MM.1S (cell line): Measurements from ENCODE around the gene TPPP2.
"Not testable (repeated sequence)": the region's sequence is repeated elsewhere in the genome, so short reads cannot be mapped to it uniquely, and the experiment has no call there.

Source experiments
- EZH2phosphoT487 ChIP-seq: fragments of 300-600 bp; sonication (generic); IDR thresholded peaks from 2 replicates; pipeline ENCODE4 v1.6.1; 2018; ENCODE audit warnings: antibody characterized with exemption, low read length
- TF ChIP-seq, protein P1 (sequence below): fragments of 300-600 bp; sonication (generic); IDR thresholded peaks from 2 replicates; pipeline ENCODE4 v1.5.1; 2016; ENCODE audit warnings: antibody characterized with exemption, low read length, mixed read lengths

GRCh38 chr14:21009721-21010120, 20.3 kb upstream of the TPPP2 start:
- TF ChIP-seq, protein P1, sequence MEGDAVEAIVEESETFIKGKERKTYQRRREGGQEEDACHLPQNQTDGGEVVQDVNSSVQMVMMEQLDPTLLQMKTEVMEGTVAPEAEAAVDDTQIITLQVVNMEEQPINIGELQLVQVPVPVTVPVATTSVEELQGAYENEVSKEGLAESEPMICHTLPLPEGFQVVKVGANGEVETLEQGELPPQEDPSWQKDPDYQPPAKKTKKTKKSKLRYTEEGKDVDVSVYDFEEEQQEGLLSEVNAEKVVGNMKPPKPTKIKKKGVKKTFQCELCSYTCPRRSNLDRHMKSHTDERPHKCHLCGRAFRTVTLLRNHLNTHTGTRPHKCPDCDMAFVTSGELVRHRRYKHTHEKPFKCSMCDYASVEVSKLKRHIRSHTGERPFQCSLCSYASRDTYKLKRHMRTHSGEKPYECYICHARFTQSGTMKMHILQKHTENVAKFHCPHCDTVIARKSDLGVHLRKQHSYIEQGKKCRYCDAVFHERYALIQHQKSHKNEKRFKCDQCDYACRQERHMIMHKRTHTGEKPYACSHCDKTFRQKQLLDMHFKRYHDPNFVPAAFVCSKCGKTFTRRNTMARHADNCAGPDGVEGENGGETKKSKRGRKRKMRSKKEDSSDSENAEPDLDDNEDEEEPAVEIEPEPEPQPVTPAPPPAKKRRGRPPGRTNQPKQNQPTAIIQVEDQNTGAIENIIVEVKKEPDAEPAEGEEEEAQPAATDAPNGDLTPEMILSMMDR, result not testable (repeated sequence)
- TF ChIP-seq EZH2phosphoT487, result not testable (repeated sequence)
